Measurements from ENCODE around the gene RNF182. TPM values are rescaled to one million over a fixed set of nuclear protein-coding genes. Genes with fewer than 3 reads are reported as not detected.

RNF182 gene
- total RNA-seq, 2 donors from 2014 or later, result 0.06 TPM; not detected in 1

DNA sequence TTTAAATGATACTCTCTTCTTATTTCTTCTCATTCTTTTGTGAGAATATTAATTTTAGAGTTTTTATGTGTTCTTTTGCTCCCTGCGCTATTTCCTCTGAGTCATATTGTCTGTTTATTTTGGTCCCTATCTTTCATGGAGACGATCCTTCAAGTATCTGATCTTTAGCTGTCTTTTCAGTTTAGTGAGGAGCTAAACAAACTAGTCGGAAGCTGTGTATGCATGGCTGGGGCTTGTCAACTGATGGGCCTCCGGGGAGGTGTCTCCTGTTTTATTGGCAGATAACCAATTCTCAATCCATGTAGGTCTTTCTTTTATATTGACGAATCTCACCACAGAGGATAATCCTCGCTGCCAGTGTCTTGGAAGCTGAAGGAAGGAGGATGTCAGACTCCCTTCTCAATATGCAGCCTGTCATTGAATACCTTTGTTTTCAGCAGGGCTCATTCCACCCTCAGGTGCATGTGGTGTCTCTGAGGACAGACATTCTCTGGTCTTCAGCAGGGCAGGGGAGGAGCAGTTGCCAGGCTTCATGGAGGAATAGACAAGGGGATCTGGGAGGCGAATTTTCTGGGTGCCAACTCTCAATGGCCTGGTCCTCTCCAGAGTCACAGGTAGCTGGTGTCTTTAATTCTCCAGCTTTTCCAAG lies 64.9 kb downstream of the RNF182 start:
- intact Hi-C loops (cut with DNase I, micrococcal nuclease), result no loop called here
- DNase-seq (no peak), ATAC-seq (no peak)

- ATAC-seq (no peak), DNase-seq (no peak)
Observed at GRCh38 chr6:13990796-13991195, 66.0 kb downstream of the RNF182 start.

GRCh38 chr6:13991393-13991792 lies 66.6 kb downstream of the RNF182 start:
- DNase-seq, result no peak
- intact Hi-C loops (cut with DNase I, micrococcal nuclease), result no loop called here
- ATAC-seq, result no peak

More at GRCh38 chr6:13990796-13991195, 66.0 kb downstream of the RNF182 start:
- intact Hi-C loops (cut with DNase I, micrococcal nuclease), result no loop called here

DNA sequence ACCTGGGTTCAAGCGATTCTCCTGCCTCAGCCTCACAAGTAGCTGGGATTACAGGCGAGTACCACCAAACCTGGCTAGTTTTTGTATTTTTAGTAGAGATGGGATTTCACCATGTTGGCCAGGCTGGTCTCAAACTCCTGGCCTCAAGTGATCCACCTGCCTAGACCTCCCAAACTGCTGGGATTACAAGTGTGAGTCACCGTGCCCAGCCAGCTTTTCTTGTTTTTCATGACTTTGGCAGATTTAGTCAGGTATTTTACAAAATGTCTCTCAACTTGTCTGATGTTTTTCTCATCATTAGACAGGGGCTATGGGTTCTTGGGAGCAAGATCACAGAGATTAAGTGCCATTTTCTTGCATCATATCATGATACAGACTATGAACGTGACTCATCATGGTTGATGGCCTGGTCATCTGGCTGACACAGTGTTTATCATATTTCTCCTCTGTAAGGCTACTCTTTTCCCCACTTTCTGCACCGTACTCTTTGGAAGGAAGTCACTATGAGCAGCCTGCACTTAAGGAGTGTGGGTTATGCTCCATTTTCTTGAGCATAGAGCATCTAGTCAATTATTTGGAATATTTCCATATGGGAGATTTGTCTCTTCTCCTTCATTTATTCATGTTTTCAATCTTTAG lies 67.8 kb downstream of the RNF182 start:
- no peak for ATAC-seq
- intact Hi-C loops (cut with DNase I, micrococcal nuclease), result no loop called here
- no peak for DNase-seq

GRCh38 chr6:13993416-13993815 lies 68.7 kb downstream of the RNF182 start:
- ATAC-seq (no peak), DNase-seq (no peak)
- intact Hi-C loops (cut with DNase I, micrococcal nuclease), result no loop called here

DNA sequence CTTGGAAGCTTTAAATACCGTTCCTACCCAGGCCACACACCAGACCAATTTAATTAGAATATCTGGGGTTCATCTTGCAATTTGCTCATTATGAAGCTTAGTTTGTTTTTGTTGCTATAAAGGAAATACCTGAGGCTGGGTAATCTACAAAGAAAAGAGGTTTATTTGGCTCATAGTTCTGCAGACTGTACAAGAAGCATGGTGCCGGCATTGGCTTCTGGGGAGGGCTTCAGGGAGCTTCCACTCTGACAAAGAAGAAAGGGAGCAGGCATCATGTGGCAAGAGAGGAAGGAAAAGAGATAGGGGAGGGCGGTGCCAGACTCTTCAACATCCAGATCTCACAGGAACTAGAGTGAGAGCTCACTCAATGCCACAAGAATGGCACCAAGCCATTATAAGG lies 73.6 kb downstream of the RNF182 start:
- intact Hi-C loops (cut with DNase I, micrococcal nuclease), result no loop called here
- ATAC-seq, result no peak
- DNase-seq, result no peak

DNA sequence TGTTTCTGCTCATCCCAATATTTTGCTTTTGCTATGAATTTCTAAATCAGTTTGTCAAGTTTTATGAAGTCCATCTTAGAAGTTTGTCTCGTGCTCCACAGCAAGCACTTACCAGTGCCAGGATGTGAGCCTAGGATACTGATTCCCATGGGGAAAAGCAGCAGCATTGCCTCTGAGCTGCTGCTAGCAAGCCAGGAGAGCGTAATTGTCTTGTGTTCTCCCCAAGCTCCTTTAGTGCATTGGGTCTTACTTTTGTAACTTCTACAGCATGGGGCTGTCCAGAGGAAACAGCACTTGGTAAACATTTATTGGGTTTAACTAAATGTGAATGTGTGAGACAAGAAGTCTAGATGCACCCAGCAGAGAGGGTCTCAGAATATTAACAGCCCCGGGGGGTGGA lies 76.1 kb downstream of the RNF182 start:
- ATAC-seq (no peak), DNase-seq (no peak)
- intact Hi-C loops (cut with DNase I, micrococcal nuclease), result no loop called here

DNA sequence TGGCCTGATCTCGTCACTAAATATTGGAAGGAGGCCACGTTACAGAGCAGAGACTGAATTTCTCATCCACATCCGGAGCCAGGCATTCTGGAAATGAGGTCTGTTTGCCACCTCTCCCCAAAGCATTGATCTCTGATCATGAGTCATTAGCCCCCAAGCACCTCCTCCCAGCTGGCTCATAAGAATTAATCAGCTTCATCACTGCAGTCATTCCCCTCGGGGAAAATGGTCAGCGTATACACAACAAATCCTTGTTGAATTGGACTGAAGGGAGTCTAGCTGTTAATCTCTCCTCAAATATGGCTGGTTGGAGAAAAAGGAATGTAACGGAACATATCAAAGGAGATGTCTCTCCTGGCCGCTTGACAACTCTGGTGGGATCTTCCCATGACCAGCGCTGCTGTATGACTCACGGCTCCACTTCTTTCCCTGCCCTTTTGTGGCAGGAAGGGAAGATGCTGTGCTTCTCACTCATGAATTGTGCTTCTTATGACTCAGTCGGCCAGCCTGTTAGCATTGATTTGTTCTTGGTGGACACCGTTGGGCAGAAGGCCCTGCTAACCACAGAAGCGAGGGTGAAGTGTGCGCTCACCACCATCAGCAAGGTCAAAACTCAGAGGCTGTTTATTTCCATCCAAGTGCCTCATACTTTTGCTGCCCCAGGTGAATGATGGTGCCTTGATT lies 76.7 kb downstream of the RNF182 start:
- no peak for ATAC-seq
- DNase-seq, result no peak
- intact Hi-C loops (cut with DNase I, micrococcal nuclease), result no loop called here

- intact Hi-C loops (cut with DNase I, micrococcal nuclease), result no loop called here
- ATAC-seq, result no peak
- no peak for DNase-seq
Observed at GRCh38 chr6:14002176-14002947, 77.6 kb downstream of the RNF182 start.

DNA sequence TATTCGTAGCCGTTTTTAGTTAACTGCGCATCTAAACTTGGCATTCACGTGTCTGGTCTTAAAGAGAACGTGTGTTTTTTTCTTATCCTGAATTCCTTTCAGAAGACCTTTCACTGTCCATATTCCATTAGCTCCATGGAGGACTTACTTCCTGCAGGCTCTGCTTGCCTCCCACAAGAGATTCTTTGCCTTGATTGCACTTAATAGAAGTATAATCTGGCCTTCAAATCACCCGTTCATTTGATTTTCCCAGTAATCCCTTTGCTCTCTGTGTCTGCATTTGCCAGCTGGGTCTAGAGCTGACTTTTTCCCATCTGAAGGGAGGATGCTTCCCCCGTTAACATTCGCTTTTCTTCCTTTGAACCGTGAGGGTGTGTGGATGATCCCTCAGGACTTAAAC lies 79.5 kb downstream of the RNF182 start:
- ATAC-seq (no peak), DNase-seq (no peak)
- intact Hi-C loops (cut with DNase I, micrococcal nuclease), result no loop called here

DNA sequence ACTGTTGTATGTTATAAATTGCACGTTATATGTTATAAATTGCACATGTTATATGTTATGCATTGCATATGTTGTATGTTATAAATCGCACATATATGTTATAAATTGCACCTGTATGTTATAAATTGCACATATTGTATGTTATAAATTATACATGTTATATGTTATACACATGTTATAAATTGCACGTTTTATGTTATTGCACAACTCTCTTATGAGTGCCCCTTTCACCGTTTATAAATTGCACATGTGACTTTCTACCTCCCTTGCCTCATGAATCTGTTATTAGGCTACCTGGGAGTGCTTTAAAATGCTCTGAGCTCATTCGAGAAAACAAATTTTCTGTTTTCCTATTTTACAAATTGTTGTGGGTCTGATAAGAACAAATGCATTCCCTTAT lies 84.1 kb downstream of the RNF182 start:
- DNase-seq (no peak), ATAC-seq (no peak)
- intact Hi-C loops (cut with DNase I, micrococcal nuclease), result no loop called here

DNA sequence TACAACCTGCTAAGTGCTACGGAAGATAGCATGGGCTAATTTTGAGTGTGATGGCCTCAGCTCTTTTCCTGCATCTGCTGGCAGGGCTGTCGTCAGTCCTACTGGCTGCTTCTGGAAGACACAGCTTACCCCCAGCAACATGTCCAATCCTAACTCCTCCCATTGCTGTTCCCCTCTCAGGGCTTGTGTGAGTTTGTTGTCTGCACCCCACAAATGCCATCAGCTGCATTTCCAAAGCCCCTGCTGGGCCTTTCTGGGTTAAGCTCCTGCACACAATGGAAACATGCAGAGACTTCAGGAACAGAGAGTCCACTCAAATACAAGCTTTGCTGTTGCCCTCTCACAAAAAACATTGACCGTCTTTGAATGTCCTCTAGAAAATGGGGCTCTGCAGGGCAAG lies 84.7 kb downstream of the RNF182 start:
- intact Hi-C loops (cut with DNase I, micrococcal nuclease), result no loop called here
- no peak for DNase-seq
- ATAC-seq, result no peak

DNA sequence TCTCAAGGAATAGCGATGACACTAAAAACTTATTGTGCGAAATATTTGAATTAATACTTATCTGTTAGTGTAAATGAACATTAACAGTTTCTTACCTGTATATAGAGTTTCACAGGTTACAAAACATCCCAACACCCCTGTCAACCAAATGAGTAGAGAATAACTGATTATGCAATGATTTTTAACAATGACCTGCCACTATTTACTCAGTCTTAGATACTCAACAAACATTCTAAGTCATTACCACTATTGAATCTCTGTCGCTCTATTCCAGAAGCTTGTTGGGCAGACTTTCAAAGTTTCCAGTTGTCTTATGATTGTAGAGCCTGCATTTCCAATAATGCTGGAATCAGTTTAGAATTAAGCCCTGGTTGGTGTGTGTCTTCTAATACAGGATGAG lies 85.5 kb downstream of the RNF182 start:
- no peak for ATAC-seq

DNA sequence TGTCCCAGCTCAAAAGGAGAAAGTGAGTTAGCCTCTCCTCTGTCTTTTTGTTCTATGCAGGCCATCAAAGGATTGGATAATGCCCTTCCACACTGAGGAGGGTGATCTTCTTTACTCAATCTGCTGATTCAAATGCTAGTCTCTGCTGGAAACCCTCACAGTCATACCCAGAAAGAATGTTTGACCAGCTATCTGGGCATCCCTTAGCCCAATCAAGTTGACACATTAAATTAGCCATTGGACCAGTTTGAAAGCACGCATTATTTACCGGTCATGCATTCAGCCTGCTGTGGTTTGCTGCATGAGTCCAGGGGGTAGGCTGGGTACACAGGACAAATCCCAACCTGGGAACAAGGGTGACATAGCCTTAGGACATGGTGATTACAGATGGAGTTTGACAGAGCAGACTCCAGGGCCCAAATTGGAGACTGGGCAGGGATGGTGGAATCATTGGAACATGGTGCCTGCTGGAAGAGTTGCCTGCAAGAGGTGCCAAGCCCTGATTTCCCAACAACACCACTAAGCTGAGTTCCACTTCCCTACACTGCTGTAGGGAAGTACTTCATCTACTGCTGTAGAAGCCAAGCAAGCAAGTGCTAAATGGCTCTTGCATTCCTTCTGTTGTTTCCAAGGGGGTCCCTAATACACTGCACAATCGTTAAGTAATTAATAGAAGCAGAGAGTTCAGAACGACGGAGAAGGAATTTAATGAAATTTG lies 87.7 kb downstream of the RNF182 start:
- intact Hi-C loops (cut with DNase I, micrococcal nuclease), result no loop called here
- no peak for ATAC-seq

More for the DNA sequence above, 85.5 kb downstream of the RNF182 start:
- intact Hi-C loops (cut with DNase I, micrococcal nuclease), result no loop called here
- DNase-seq, result no peak

DNA sequence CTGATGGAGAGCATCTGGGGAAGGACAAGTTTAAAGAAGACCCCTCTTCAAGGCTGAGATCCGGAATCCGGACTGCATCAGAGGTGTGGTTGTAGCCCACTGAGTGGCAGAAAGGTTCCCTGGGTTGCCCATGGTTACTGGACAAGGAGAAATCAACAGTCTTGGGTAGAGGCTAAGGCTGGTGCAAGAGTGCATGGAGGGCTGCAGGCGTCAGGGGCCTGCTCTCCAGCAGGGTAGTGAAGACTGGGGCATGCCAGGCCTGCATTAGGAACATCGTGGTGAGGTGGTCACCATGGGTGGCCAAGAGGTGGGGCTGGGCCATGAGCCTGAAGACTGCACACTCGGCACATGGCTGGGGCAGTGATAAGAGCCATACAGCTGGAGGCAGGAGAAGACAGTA lies 91.2 kb downstream of the RNF182 start:
- ATAC-seq (no peak), DNase-seq (no peak)
- intact Hi-C loops (cut with DNase I, micrococcal nuclease), result no loop called here

More for the DNA sequence above, 87.7 kb downstream of the RNF182 start:
- DNase-seq, result no peak

- ATAC-seq (no peak), DNase-seq (no peak)
- intact Hi-C loops (cut with DNase I, micrococcal nuclease), result no loop called here
Observed at GRCh38 chr6:14016432-14016831, 91.7 kb downstream of the RNF182 start.

DNA sequence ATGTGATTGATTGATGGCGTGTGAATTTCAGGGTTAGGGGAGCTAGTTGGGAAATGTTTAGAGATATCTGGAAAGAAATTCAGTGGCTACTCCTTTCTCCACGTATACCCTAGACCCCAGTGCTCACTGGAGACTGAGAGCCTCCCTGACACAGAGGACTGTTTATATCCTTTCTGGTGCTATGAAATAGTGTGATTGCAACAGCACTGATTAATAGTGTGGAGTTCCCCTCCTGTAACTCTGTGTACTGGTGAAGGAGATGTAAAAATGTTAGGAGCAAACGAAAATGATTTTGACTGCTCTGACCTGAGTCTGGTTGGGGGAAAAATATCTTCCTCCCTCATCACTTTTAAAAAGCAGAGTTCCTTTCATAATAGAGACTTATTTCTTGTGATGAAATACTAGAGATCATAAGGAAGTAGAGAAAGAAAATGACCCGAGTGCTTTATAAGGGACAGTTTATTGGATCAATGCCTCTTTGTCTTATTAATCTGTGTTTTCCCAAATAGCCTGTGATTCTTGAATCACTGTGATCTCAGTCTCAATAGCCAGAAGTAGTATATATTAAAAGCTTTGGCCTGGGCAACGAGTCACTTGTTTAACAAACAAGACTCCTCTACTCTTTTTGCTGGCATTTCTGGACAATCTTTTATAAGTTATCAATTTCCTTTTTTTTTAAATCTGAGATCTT lies 92.3 kb downstream of the RNF182 start:
- ATAC-seq, result no peak
- no peak for DNase-seq
- intact Hi-C loops (cut with DNase I, micrococcal nuclease), result no loop called here

GRCh38 chr6:14017626-14018475 lies 93.1 kb downstream of the RNF182 start:
- ATAC-seq (no peak), DNase-seq (no peak)
- intact Hi-C loops (cut with DNase I, micrococcal nuclease), result no loop called here
